ENCODE results near the gene PLD6. TPM values are rescaled to one million over a fixed set of nuclear protein-coding genes. Genes with fewer than 3 reads are reported as not detected.

PLD6 gene
- total RNA-seq, 1 experiment from 2014 or later: 8.0 TPM

DNA sequence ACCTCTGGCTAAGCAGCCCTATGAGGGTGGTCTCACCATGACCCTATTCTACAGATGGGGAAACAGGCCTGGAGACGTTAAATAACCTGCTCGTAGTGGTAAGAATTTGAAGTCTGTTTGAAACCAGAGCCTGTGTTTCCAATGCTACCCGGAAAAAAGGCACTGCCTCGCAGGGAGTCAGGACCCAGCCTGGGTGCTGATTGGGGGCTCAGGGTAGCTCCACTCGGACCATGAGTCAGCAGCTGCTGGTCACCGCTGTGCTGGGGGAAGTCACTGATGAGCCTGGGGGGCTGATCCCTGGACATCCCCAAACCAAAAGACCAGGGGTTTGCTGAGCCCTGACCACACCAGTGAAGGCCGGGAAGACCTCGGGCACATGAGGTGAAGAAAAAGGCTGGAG, 9.4 kb upstream of the PLD6 start:
- intact Hi-C loops (cut with micrococcal nuclease; ENCODE audit: unreplicated experiment): no loop called here
- no peaks in the 10 kb centered on the region for H3K27me3 ChIP-seq (replicated peaks; ENCODE audit: control insufficient read depth, insufficient read depth, low read length)
- no peak overlapping the region for H3K4me3 Mint-ChIP-seq (ENCODE audit: unreplicated experiment)
- POLR2A ChIA-PET: no interaction called here
- H3K27me3 Mint-ChIP-seq (ENCODE audit: insufficient read depth, unreplicated experiment): no peaks in the 10 kb centered on the region
- H3K4me1 Mint-ChIP-seq (ENCODE audit: low read depth, unreplicated experiment): no peaks in the 10 kb centered on the region
- no peak for DNase-seq
- H3K9me3 ChIP-seq: no peaks in the 10 kb centered on the region
- no peak overlapping the region for H3K27ac Mint-ChIP-seq (ENCODE audit: unreplicated experiment)
- no peaks in the 10 kb centered on the region for H3K9me3 Mint-ChIP-seq (ENCODE audit: unreplicated experiment)
- TF ChIP-seq, protein P1, sequence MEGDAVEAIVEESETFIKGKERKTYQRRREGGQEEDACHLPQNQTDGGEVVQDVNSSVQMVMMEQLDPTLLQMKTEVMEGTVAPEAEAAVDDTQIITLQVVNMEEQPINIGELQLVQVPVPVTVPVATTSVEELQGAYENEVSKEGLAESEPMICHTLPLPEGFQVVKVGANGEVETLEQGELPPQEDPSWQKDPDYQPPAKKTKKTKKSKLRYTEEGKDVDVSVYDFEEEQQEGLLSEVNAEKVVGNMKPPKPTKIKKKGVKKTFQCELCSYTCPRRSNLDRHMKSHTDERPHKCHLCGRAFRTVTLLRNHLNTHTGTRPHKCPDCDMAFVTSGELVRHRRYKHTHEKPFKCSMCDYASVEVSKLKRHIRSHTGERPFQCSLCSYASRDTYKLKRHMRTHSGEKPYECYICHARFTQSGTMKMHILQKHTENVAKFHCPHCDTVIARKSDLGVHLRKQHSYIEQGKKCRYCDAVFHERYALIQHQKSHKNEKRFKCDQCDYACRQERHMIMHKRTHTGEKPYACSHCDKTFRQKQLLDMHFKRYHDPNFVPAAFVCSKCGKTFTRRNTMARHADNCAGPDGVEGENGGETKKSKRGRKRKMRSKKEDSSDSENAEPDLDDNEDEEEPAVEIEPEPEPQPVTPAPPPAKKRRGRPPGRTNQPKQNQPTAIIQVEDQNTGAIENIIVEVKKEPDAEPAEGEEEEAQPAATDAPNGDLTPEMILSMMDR (IDR thresholded peaks at IDR 0.05; ENCODE audit: insufficient read depth in 1 of 2, low read depth in 1 of 2, low read length in 1 of 2, severe bottlenecking in 1 of 2, unreplicated experiment in 1 of 2): no peak
- H3K36me3 Mint-ChIP-seq (ENCODE audit: insufficient read depth, unreplicated experiment): peaks cover 66% of the 10 kb centered on the region
- H3K4me3 ChIP-seq (ENCODE audit: low read depth, low read length): no peak overlapping the region
- H3K4me1 ChIP-seq: no peaks in the 10 kb centered on the region
- no TSS peak for BruUV-seq (replicated peaks)
- peaks cover 9% of the 10 kb centered on the region for H3K36me3 ChIP-seq (ENCODE audit: control insufficient read depth, insufficient read depth, low read length)
- CTCF ChIA-PET: no interaction called here

- H3K27ac Mint-ChIP-seq (ENCODE audit: unreplicated experiment): no peak overlapping the region
- intact Hi-C loops (cut with micrococcal nuclease; ENCODE audit: unreplicated experiment): no loop called here
- H3K36me3 Mint-ChIP-seq (ENCODE audit: insufficient read depth, unreplicated experiment): peaks cover 60% of the 10 kb centered on the region
- ChIA-PET CTCF (interaction anchor here (0.6 kb wide), 1 partner anchor 66 kb away, joined by 4 read pairs; no protein-coding TSS in a partner anchor), POLR2A (no interaction called here)
- no peaks in the 10 kb centered on the region for H3K27me3 Mint-ChIP-seq (ENCODE audit: insufficient read depth, unreplicated experiment)
- Histone ChIP-seq H3K4me3 (ENCODE audit: low read depth, low read length) (no peak overlapping the region), H3K27me3 (replicated peaks; ENCODE audit: control insufficient read depth, insufficient read depth, low read length) (no peaks in the 10 kb centered on the region), H3K36me3 (ENCODE audit: control insufficient read depth, insufficient read depth, low read length) (peaks cover 9% of the 10 kb centered on the region), H3K4me1 (no peaks in the 10 kb centered on the region), H3K9me3 (no peaks in the 10 kb centered on the region)
- no peak for DNase-seq
- no peaks in the 10 kb centered on the region for H3K9me3 Mint-ChIP-seq (ENCODE audit: unreplicated experiment)
- H3K4me3 Mint-ChIP-seq (ENCODE audit: unreplicated experiment): no peak overlapping the region
- no TSS peak for BruUV-seq (replicated peaks)
- no peaks in the 10 kb centered on the region for H3K4me1 Mint-ChIP-seq (ENCODE audit: low read depth, unreplicated experiment)
- TF ChIP-seq, protein P1 (IDR thresholded peaks at IDR 0.05; ENCODE audit: insufficient read depth in 1 of 2, low read depth in 1 of 2, low read length in 1 of 2, severe bottlenecking in 1 of 2, unreplicated experiment in 1 of 2): no peak
These were observed 8.7 kb upstream of the PLD6 start for GRCh38 chr17:17214646-17215436.

GRCh38 chr17:17213775-17214174, 7.6 kb upstream of the PLD6 start:
- peaks cover 9% of the 10 kb centered on the region for H3K36me3 ChIP-seq (ENCODE audit: control insufficient read depth, insufficient read depth, low read length)
- no peaks in the 10 kb centered on the region for H3K9me3 ChIP-seq
- no peaks in the 10 kb centered on the region for H3K4me1 ChIP-seq
- H3K4me1 Mint-ChIP-seq (ENCODE audit: low read depth, unreplicated experiment): no peaks in the 10 kb centered on the region
- no peaks in the 10 kb centered on the region for H3K27me3 ChIP-seq (replicated peaks; ENCODE audit: control insufficient read depth, insufficient read depth, low read length)
- H3K4me3 ChIP-seq (ENCODE audit: low read depth, low read length): no peak overlapping the region
- CTCF ChIA-PET: no interaction called here
- H3K27me3 Mint-ChIP-seq (ENCODE audit: insufficient read depth, unreplicated experiment): no peaks in the 10 kb centered on the region
- no peak for DNase-seq
- TF ChIP-seq, protein P1 (IDR thresholded peaks at IDR 0.05; ENCODE audit: insufficient read depth in 1 of 2, low read depth in 1 of 2, low read length in 1 of 2, severe bottlenecking in 1 of 2, unreplicated experiment in 1 of 2): no peak
- no peak overlapping the region for H3K27ac Mint-ChIP-seq (ENCODE audit: unreplicated experiment)
- POLR2A ChIA-PET: no interaction called here
- no peaks in the 10 kb centered on the region for H3K9me3 Mint-ChIP-seq (ENCODE audit: unreplicated experiment)
- H3K36me3 Mint-ChIP-seq (ENCODE audit: insufficient read depth, unreplicated experiment): peaks cover 51% of the 10 kb centered on the region
- intact Hi-C loops (cut with micrococcal nuclease; ENCODE audit: unreplicated experiment): no loop called here
- H3K4me3 Mint-ChIP-seq (ENCODE audit: unreplicated experiment): no peak overlapping the region
- no TSS peak for BruUV-seq (replicated peaks)

Measured in Caco-2 (cell line).